HG03571 (cell line): Measurements from ENCODE around the gene TSPAN9.

Source experiments
- ATAC-seq: cut with Tn5 transposase; IDR thresholded peaks from one replicate; pipeline ENCODE4 v1.9.1; 2021; ENCODE audit not compliant: unreplicated experiment

Gene TSPAN9

DNA sequence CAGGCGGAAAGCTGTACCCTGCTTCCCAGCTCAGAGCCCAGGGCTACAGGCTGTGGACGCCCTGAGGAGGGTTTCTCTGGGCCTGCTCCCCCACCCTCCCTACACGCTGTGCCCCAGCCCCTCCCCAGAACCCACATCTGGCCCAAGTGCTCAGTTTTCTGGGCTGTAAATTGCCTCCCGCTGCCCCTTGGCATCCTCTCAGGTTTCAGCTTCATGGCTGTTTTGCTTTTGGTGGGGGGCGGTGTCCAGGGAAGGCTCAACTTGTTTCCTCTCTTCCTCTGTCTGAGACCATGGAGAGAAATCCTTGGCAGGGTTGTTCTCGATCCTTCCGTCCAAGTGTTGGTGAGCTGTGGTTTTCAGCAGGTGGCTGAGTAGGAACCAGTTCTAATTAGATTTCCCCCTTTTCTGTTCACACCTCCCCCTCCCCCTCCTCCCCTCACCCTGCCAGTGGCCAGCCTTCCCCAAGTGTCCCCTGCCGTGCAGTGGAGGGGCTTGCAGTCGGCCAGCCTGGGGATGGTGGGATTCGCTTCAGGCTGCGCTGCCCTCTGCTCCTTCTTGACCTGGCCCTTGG lies 61.8 kb downstream of the TSPAN9 start:
- no peak for ATAC-seq

DNA sequence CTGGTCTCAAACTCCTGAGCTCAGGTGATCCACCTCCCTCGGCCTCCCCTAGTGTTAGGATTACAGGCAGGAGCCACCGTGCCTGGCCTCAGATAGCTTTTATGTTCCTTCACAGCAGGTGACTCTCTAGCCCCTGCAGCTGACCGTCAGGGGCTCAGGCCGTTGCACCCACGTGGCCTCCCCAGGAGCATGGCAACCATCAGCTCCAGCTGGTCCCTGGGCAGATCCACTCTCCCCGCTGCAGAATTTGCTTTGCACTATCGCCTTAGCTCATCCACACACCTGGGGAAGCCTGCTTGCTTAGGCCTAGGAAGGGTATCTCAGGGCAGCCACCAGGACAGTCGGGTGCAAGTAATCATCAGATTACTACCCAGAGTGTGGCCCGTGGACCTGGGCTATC lies 62.6 kb downstream of the TSPAN9 start:
- no peak for ATAC-seq

DNA sequence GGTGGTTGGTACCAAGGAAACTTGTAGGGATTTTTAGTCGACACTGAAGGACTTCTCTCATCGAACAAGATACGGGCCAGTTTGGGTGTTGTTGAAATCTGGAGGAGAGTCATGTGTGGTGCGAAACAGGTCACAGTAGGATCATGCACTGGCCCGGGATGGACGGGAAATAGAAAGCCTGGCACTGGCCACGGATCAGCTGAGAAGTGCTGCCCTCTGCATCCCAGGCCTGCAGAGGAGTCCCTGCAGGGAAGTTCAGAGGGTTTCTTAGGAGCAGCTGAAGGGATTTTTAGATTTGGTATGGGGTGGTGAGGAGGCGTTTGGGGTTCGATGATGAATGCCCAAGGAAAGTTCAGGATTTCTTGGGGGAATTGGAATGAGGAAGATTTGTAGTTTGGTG lies 63.1 kb downstream of the TSPAN9 start:
- no peak for ATAC-seq

DNA sequence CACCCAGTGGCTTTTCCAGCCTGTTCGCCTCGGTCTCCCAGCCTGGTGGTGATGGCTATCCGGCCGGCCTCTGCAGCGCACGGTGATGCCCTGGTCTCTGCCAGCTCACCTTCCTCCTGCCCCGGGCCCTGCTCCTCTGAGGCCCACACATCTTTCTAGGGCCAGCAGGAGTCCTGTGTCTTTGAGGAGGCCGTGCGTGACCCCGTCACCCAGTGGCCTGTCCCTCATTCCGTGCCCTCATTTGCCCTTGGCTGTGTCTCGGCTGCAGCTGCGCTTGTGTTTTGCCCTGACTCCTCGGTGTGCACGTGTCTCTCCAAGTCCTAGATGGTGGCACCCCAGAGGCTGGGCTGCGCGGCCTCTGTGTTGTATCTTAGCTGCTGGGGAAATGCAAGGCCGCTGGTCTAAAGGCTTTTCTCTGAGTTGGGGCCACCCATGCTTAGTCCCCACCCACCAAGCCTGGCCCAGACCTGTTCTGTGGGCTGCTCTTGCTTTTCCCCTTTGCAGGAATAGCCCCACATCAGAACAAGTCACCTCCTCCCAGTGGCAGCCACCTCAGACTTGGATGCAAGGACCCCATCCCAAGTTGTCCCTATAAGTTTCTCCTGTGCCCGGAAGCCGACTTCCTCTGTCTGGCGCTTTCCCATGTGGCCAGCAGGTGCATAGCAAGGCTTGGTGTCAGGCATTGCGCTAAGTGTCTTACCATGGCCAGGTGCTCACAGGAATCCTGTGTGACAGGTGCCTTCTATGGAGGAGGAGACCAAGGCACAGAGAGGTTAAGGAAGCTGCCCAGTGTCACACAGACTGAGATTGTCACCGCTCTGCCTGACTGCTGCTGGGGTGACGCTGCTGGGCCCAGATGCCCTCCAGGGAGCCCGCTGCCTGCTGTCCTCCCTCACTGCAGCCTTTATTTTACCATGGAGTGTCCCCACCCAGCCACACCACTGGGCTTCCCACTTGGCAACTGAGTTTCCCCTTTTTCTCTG lies 64.5 kb downstream of the TSPAN9 start:
- ATAC-seq, result no peak

DNA sequence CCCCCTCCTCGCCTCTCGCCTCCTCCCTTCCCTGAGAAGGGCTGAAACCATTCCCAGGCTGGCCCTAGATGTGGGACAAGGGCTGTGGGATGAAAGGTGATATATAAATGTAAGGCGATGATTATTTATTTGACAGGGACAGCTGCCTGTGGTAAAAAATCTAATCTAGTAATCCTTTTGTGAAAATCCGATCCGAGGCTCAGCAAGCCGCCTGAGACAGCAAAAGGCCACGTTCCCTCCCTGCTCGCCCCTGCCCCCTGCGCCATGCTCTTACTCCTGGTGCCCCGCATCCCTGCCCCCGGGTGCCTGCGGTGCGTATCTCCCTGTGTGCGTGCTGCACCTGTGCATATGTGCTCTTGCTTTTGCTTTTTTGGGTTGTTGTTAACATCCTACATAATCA lies 65.2 kb downstream of the TSPAN9 start:
- ATAC-seq, result no peak

DNA sequence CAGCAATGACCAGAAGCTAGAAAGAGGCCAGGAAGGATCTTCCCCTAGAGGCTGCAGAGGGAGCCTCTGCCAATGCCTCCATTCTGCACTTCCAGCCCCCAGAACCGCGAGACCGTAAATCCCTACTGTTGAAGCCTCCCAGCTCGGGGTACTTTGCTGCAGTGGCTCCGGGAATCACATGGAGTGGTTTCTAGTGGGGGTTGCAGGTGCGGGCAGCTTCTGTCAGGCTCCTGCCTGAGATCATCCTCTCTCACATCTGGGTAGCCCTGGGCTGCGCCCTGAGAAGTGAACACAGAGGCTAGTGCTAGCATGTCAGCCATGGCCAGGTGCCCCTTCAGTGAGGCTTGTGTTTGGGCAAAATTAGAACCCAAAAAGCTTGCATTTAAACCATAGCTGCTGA lies 67.3 kb downstream of the TSPAN9 start:
- ATAC-seq, result no peak

DNA sequence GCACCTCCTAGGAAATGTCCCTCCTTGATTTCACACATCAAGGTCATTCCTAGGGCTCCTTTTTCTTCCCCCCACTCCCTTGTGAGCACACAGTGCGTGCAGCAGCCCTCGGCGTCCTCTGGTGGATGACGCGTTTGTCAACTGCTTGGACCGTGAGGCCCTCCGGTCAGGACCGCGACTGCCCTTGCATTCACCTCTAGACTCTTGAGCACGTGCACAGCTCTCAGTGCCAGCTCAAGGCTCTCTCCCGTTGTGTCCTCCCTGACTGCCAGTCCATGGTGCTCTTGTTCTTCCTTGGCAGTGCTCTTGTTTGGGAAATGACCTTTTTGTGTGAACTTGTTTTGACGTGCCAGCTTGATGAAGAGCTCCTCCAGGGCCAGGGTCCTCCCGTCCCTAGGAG lies 67.9 kb downstream of the TSPAN9 start:
- no peak for ATAC-seq

DNA sequence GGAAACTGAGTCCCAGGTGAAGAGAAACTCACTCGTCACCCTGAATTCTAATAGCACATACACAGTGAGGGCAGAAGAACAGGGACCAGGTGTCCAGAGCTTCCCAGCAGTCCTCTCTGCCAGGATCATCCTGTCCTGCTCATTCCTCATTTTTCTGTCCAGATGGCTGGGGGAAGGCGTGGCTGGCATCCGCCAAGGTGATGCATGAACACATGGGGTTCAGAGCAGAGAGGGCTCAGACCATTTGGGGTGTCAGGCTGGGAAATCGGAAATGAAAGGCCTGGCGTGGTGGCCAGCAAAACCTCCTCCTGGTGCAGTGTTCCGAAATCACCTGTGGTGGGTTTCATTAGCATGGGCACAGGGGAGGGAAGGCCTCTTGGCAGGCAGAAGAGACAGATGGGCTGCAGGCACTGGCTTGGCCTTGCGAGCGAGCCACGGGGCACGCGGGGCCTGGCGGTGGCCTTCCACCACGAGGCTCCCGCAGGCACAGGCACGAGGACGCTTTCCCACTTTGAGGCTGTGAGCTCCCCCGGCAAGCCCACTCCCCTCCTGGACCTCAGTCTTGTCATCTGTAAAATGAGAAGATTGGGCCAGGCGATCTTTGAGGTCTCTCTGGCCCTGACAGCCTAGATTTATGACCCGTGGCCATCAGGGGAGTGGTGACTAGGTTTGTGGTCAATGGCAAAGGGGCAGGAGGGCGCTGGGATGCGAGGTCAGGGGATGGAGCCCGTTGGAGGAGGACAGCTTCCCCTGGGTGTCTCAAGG lies 68.5 kb downstream of the TSPAN9 start:
- no peak for ATAC-seq

DNA sequence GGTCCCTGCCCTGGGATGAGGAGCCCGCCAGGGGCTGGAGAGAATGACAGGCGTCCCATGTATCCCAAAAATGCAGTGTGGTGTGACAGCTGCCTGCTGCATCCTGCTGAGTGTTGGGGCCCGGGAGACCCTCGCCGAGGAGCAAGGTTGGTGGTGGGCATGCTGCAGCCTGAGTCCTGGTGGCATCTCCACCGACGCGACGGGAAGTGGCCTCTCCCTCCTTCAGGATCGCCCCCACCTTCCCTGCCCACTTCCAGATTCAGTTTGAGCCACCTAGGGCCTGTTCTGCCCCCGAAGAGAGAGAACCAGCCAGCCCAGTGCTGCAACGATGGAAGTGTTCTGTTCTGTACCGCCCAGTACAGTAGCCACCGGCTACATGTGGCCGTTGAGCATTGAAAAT lies 70.1 kb downstream of the TSPAN9 start:
- ATAC-seq, result no peak

DNA sequence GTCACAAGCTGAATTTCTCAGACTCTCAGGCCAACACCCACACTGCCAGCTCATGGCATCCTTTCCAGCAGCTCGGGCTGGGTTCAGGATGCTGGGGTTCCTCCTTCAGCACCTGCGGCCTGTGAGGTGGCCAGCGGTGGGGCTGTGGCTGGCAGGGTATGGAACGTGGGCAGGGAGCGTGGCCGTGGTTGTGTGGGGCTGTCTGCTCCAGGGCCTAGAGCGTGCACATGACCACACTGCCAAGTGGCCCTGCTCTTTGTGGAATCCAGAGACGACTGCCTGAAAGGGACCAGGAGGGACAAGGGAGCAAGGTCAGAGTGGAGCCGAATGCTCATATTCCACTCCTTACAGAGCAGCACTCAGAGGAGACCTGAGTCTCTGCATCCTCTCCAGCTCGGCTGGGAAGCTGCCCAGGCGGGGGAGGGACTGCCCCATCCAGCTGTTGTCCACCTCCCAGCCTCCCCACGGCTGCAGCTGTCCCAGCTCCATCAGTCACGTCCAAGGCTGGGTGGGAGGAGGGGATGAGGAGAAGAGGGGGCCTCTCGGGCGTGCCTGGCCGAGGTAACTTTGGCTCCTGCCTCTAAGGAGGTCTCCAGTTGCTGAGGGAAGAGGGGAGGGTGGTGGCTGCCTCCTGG lies 71.3 kb downstream of the TSPAN9 start:
- no peak for ATAC-seq

DNA sequence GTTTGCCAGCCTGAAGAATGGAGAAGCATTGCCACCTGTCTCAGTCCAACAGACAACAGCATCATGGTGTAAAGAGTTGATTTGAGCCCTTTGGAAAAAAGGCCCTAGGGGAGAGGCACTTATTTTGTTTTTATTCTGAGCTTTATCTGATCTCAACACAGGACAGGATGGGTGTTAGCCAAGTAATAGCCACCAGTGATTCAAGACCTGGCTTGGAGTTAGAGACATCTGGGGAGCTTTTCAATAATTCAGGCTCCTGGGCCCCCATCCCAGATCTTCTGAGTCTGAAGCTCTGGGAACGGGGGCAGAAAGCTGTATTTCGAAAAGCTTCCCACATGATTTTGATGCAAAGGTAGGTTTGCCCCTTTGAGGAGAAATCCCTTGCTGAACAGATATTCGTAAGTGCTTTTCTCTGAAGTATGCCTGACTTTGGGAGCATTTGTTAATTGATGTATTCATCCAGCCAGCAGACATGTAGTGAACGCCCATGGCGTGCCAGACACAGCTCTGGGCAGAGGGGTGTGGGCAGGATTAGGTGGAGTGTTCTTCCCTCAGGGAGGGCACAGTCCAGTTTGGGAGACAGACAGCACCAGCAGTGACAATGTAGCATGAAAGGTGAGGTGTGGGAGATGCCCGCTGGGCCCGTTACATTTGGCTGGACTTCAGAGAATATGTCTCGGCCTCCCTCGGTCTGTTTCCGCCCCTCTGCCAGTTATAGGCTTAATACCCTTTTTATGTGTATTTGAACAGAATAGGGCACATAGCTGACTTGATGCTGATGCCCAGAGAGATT lies 72.5 kb downstream of the TSPAN9 start:
- ATAC-seq, result no peak

DNA sequence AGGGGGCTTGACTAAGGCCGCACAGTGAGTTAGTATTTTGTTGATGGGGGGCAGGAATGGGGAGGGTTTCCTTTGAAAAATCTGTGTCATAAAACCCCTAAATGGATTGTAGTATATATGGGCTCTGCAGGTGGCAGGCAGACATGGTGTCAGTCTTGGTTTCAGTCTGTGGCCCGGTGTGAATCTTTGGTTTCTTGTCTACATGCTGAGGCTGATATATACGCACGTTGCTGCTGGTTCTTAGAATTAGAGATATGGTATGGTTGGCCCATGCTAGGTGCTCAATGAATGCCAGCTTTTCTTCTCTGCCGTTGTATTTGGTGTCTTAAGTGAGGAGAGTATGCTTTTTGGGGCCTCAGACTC lies 73.1 kb downstream of the TSPAN9 start:
- ATAC-seq, result no peak

DNA sequence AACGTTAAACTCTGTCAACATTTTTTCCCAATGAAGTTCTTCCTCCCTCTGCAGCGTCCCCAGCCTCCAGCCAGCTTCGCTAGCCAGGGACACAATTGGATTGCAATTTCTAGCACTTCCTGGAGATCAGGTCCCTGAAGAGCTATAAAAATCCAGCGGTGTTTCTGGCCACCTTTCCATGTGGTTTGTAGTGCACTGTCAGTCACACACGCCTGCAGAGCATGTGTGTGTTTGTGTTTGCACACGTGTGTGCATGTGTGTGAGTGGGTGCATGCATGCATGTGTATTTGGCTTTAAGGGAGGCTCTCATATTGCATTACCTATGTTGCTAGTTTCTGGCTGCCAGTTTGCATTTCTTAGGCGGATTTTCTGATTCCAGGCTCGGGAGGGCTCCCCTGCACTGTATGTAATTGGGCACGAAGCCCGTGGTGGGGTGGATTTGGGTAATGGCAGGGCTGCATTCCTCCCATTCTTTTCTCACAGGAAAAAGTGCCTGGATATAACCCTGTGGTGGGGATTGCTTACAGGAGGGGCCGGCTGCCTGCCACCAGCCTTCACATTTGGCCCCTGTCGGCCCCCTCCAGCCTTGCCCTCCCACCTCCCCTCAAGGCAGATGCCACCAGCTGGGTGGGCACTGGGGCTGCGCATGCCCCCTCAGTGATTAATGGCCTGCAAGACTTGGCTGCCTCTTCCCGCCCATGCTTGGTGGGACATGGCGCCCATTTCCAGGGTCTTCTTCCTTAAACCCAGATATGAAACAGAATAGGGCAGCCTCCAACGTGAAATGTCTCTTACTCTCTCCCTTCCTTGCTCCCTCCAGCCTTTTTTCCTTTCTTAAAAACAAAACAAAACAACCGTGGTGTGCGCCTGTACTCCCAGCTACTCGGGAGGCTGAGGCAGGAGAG lies 74.0 kb downstream of the TSPAN9 start:
- ATAC-seq, result no peak

DNA sequence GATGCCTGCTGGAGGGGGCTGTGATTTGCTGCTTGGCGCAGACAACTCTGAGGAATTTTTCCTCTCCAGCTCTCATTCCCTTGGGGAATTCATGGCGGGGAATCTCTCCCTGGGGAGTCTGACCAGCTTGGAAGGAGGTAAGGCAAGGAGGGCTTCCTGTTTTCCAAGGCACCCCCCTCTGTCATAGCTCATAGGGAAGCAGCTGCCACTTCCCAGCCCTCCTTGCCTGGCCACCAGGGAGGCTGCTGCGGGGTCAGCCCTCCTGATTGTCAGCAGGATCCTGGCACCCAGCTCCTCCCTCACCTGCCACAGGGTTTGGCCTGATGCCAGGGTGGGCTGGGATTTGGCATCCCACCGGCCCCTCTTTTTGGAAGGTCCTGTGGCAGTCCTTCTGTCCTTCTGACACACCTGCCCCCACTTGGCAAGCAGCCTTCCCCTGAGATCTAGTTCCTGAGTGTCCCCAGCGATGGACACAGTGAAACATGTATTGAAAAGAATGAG lies 74.9 kb downstream of the TSPAN9 start:
- ATAC-seq, result no peak

DNA sequence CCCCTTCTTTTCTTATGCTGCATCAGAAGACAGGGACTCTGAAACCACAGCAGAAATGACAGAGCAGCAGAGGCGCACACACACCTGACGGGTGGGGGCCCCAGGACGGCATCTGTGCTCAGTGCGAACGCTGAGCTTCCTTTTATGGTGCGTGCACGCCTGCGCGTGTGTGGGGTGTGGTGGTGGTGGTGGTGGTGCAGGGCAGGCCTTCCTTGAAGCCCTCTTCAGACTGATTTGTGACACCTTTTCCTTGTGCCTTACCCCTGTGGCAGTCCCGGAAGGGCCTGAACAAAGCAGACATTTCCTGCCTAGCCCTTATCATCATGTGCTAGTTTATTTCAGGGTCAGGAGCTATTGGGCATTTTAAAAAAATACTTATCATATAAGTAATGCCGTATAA lies 75.7 kb downstream of the TSPAN9 start:
- no peak for ATAC-seq

DNA sequence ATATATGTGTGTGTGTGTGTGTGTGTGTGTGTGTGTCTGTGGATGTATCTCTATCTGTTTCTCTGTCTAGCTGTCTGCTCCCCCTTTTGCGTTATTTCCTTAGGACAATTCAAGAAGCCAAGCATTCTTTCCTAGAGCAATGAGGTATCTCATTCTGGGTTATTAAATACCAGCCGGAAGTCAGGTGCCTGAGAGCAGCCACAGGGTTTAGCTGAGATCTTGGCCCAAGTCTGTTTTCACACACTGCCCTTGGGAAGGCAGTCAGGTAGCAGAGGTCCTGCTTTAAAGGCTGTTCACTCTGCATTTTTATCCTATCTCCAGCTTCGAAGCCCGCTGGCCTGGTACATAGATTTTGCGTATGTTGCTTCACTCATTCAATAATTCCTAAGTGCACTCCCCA lies 76.8 kb downstream of the TSPAN9 start:
- no peak for ATAC-seq

DNA sequence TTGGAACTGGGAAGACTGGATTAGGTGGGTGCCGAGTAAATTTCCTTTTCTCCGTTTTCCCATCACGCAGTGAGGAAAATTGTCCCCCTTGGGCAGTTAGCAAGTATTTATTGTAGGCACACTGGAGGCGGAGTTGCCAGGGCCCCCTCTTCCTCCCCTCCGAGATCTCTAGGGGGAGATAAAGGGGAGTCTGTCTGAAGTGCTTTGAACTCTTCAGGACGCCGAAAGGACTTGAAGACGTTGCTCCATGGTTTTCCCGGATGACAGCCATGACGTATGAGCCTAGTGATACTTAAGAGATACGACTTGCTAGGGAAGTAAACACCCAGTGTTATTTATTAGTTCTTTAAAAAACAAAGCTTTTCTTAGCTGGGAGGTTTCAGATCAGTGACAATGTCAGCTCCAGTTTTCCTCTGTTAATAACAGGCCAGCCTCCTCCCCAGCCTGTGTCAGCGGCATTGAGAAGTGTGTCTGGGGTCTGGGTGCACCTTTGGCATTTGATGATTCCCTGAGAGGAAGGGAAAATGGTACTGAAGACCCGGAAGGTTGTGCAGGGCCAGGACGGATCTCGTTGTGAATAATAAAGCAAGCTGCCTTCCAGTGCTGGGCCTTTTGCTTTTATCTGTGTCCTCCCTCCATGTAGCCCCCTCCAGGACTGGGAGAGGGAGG lies 78.7 kb downstream of the TSPAN9 start:
- no peak for ATAC-seq

DNA sequence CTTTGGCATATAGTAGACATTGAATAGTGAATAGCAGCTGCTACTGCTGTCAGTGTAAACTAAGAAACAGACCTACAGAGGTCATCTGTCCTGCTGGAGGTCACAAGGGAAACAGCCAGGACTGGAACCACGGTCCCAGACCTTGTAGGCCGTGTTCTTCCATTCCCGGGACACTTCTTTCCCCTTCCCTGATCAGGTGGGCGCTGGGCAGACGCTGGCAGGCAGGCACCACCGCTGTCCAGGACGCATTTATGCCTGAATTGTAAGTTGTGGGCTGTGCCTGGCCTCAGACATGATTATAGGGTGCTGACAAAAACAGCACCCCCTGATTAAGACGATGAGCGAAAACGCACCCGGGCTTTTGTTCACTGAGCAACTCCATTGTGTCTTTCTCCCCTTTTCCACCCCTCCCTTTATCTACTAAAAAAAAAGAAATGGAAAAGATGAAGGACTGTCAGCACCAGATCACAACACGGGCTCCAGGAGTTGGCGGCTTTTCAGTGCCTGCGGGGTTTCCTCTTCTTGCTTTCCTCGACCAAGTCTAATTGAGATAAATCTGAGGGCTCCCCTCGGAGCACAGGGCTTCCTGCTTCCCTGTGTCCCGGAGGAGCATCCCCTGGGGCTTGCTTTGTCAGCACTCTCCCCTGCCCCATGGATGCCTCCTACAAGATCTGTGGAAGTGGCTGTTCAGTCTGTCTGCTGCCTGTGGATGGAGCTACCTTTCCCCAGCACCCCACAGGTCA lies 80.6 kb downstream of the TSPAN9 start:
- no peak for ATAC-seq
